ENCODE measurements around the gene BBOF1. TPM values are rescaled to one million over a fixed set of nuclear protein-coding genes. Genes with fewer than 3 reads are reported as not detected.

BBOF1 gene
- polyA plus RNA-seq (2011; rRNA removed) (3.4 and 4.9 TPM in 2 replicates), polyA plus RNA-seq (2017; fragmentation: RNase III; extraction: RNeasy Plus Mini Kit Qiagen cat#74134 plus additional on column Dnase treatment) (5.8 to 6.1 TPM (median 5.9 TPM) in 3 replicates), polyA minus RNA-seq (2011; rRNA and poly(A)+ RNA removed) (0.78 and 1.3 TPM in 2 replicates)
- 0.67 and 0.77 TPM in 2 replicates for polyA plus RNA-seq (2012; cell fraction: cytosol; rRNA removed)
- 0.29 and 0.78 TPM in 2 replicates for polyA plus RNA-seq (2012; cell fraction: nucleus; rRNA removed)

- WGBS (ENCODE audit: missing lambda C conversion rate): 2% methylated on average over 38 of the region's 93 CpGs
- H3K27ac ChIP-seq: peak within 1 kb of the TSS; percentile 95 to 96
- FAIRE-seq: no peak
- ChIA-PET CTCF (interaction anchor here (0.6 to 1.5 kb wide), 5 partner anchors 11 to 1635 kb away, joined by 3 to 5 read pairs (median 4); no protein-coding TSS in a partner anchor), POLR2A (interaction anchor here (1.0 to 1.6 kb wide), 3 partner anchors 11 to 406 kb away, joined by 3 to 12 read pairs (median 7); partner anchors contain the start of genes COQ6 and FAM161B)
- peak; percentile 92 to 94 for ATAC-seq
- H3K9me3 ChIP-seq: no peaks in the 10 kb centered on the region
- H3K4me1 ChIP-seq: peaks cover 33% of the 10 kb centered on the region
- peak; percentile 83 to 93 for DNase-seq (ENCODE audit: low read depth in 1 of 2, low spot score in 1 of 2)
- H3K4me3 ChIP-seq: peak within 1 kb of the TSS; percentile 84
- H3K4me2 ChIP-seq: peak within 1 kb of the TSS; percentile 86
- TF ChIP-seq TFCP2L1 (CRISPR knock-in tag; IDR thresholded peaks at IDR 0.05) (0 out of 2 replicates have a peak, but pooled peaks have one; percentile 66), CBX2 (IDR thresholded peaks at IDR 0.05; ENCODE audit: borderline replicate concordance, low read depth) (no peak), E2F6 (IDR thresholded peaks at IDR 0.05; ENCODE audit: borderline replicate concordance, low read depth) (no peak), SMC3 (IDR thresholded peaks at IDR 0.05) (0 out of 3 replicates have a peak, but pooled peaks have one; percentile 13), CHD4 (IDR thresholded peaks at IDR 0.05; ENCODE audit: borderline replicate concordance) (no peak), HOXB5 (CRISPR knock-in tag; IDR thresholded peaks at IDR 0.05) (no peak), ATOH8 (CRISPR knock-in tag; IDR thresholded peaks at IDR 0.05; ENCODE audit: low read depth) (no peak), RFX5 (IDR thresholded peaks at IDR 0.05) (0 out of 2 replicates have a peak, but pooled peaks have one; percentile 26), FOSL2 (IDR thresholded peaks at IDR 0.05) (no peak), FOSL2 (CRISPR knock-in tag; IDR thresholded peaks at IDR 0.05) (peak; percentile 32; the same call in 1 of the 2 replicates), CTCF (IDR thresholded peaks at IDR 0.05) (no peak), KDM5A (IDR thresholded peaks at IDR 0.05) (no peak), ESRRA (IDR thresholded peaks at IDR 0.05; ENCODE audit: borderline replicate concordance, low read length) (no peak), KDM1A (IDR thresholded peaks at IDR 0.05; ENCODE audit: low read depth) (no peak), ZC3H11A (IDR thresholded peaks at IDR 0.05) (no peak), MAX (IDR thresholded peaks at IDR 0.05) (peak; percentile 72), CEBPB (IDR thresholded peaks at IDR 0.05) (no peak), NFE2L2 (conservative IDR thresholded peaks at IDR 0.05; ENCODE audit: low read length) (no peak), ZFP36 (IDR thresholded peaks at IDR 0.05; ENCODE audit: borderline replicate concordance, partially characterized antibody) (no peak), FOSB (CRISPR knock-in tag; IDR thresholded peaks at IDR 0.05) (no peak), NPAS2 (CRISPR knock-in tag; IDR thresholded peaks at IDR 0.05; ENCODE audit: borderline replicate concordance) (no peak), HEYL (CRISPR knock-in tag; IDR thresholded peaks at IDR 0.05) (no peak), JUN (IDR thresholded peaks at IDR 0.05) (peak; percentile 62 to 94; a peak in 4 of 5 replicates), HMGXB4 (CRISPR knock-in tag; IDR thresholded peaks at IDR 0.05; ENCODE audit: borderline replicate concordance) (no peak), HOXA7 (CRISPR knock-in tag; IDR thresholded peaks at IDR 0.05) (no peak), POLR2A (IDR thresholded peaks at IDR 0.05; ENCODE audit: low read length) (peak; percentile 91), ZNF302 (CRISPR knock-in tag; IDR thresholded peaks at IDR 0.05) (no peak), RNF2 (IDR thresholded peaks at IDR 0.05; ENCODE audit: borderline replicate concordance, low read depth) (no peak), CBX8 (IDR thresholded peaks at IDR 0.05) (no peak), POLR2AphosphoS2 (conservative IDR thresholded peaks at IDR 0.05; ENCODE audit: low read length) (no peak), USF2 (IDR thresholded peaks at IDR 0.05) (no peak), EP300 (IDR thresholded peaks at IDR 0.05) (no peak), ZSCAN20 (CRISPR knock-in tag; IDR thresholded peaks at IDR 0.05) (no peak)
Measured at GRCh38 chr14:74018586-74019407, at the start of gene BBOF1, which contains the start of gene ENTPD5. Gene BBOF1, plus strand, starts transcription at chr14:74019349. Its CDS starts 130 bp downstream, at chr14:74019479. Gene ENTPD5, minus strand, starts transcription at chr14:74019288. Its CDS starts 31,186 bp downstream, at chr14:73988102.
